ENCODE data around the gene NTSR1.

GRCh38 chr20:62726716-62727583 lies 18.3 kb downstream of the NTSR1 start:
- no peak for TF ChIP-seq CTCF (IDR thresholded peaks at IDR 0.05; ENCODE audit: low read depth, low read length)
- no peak for TF ChIP-seq EZH2phosphoT487 (IDR thresholded peaks at IDR 0.05; ENCODE audit: low read depth)

Measured in OCI-LY3 (cell line).